H1 (cell line): ENCODE measurements around the gene SCYGR4. TPM values are rescaled to one million over a fixed set of nuclear protein-coding genes. Genes with fewer than 3 reads are reported as not detected.

ENCODE experiments used
- CTCF ChIA-PET: fragments of 300-600 bp; sonication (Branson Sonifier 250); formaldehyde crosslinking; loops from one replicate; lab custom pipeline; 2021; ENCODE audit not compliant: partially characterized antibody; lab: Charles Lee
- POLR2A ChIA-PET: fragments of 300-600 bp; sonication (Branson Sonifier 250); formaldehyde crosslinking; loops from one replicate; lab custom pipeline; 2021; ENCODE audit warnings: inconsistent platforms; ENCODE audit not compliant: partially characterized antibody; lab: Charles Lee
- DNase-seq, 2 experiments: peaks; one replicate each; pipeline versions ENCODE4 v3.0.0 to v3.0.0-alpha.2; 2010 to 2022; ENCODE audit warnings: low spot score in 2 of 2, low read depth in 1 of 2, mixed read lengths in 1 of 2
- FAIRE-seq: peaks from 2 replicates; lab custom pipeline; 2011; peaks lifted over from hg19 to GRCh38; lab: Jason Lieb, UNC
- H2AFZ ChIP-seq: 2 replicates; pipeline ENCODE4 v1.8.1; 2012; ENCODE audit warnings: low read length, inconsistent platforms
- H2AK5ac ChIP-seq: 2 replicates; pipeline ENCODE4 v1.6.1; 2013; ENCODE audit warnings: low read depth, low read length
- H2BK120ac ChIP-seq: replicated peaks from 2 replicates; pipeline ENCODE3; 2013; ENCODE audit warnings: low read depth, low read length, inconsistent platforms
- H2BK12ac ChIP-seq: 2 replicates; pipeline ENCODE4 v1.6.1; 2013; ENCODE audit warnings: low read depth, low read length
- H2BK15ac ChIP-seq: 2 replicates; pipeline ENCODE4 v1.6.1; 2013; ENCODE audit warnings: low read length
- H2BK20ac ChIP-seq: 2 replicates; pipeline ENCODE4 v1.6.1; 2013; ENCODE audit warnings: low read length
- H2BK5ac ChIP-seq: 2 replicates; pipeline ENCODE4 v1.6.1; 2013; ENCODE audit warnings: low read depth, low read length
- H3K14ac ChIP-seq: 2 replicates; pipeline ENCODE4 v1.6.1; 2013; ENCODE audit warnings: inconsistent platforms; ENCODE audit not compliant: insufficient read length
- H3K18ac ChIP-seq: 2 replicates; pipeline ENCODE4 v1.6.1; 2013; ENCODE audit warnings: low read length; ENCODE audit errors: extremely low read depth
- H3K23ac ChIP-seq: 2 replicates; pipeline ENCODE4 v1.6.1; 2013; ENCODE audit warnings: inconsistent platforms; ENCODE audit not compliant: insufficient read length
- H3K23me2 ChIP-seq: 2 replicates; pipeline ENCODE4 v1.6.1; 2013; ENCODE audit warnings: low read depth, low read length
- H3K27ac ChIP-seq: 2 replicates; pipeline ENCODE4 v1.6.1; 2011; ENCODE audit warnings: low read depth, low read length, inconsistent platforms
- H3K27me3 ChIP-seq, 4 experiments: replicated peaks in 1 of 4; 1 replicate in 1 of 4; 2 replicates in 3 of 4; pipeline versions ENCODE4 v1.6.1 to v1.8.1; 2011 to 2013; ENCODE audit warnings: low read length in 3 of 4, mild to moderate bottlenecking in 3 of 4, inconsistent platforms in 2 of 4, mixed read lengths in 2 of 4, moderate library complexity in 1 of 4; ENCODE audit not compliant: control insufficient read depth in 3 of 4, insufficient read depth in 3 of 4; ENCODE audit errors: extremely low read depth in 1 of 4
- H3K36me3 ChIP-seq, 4 experiments: 2 replicates each; pipeline versions ENCODE4 v1.6.1 to v1.8.1; 2011 to 2013; ENCODE audit warnings: mild to moderate bottlenecking in 4 of 4, low read length in 3 of 4, moderate library complexity in 2 of 4, control low read depth in 1 of 4, inconsistent platforms in 1 of 4; ENCODE audit not compliant: insufficient read depth in 4 of 4, control insufficient read depth in 2 of 4
- H3K4ac ChIP-seq: replicated peaks from 2 replicates; pipeline ENCODE3; 2013; ENCODE audit warnings: low read length, low read depth, mixed read lengths, inconsistent platforms; ENCODE audit not compliant: insufficient read length
- H3K4me1 ChIP-seq, 4 experiments: replicated peaks in 1 of 4; 1 replicate in 1 of 4; 2 replicates in 3 of 4; pipeline versions ENCODE4 v1.6.1 to v1.8.1; 2011 to 2013; ENCODE audit warnings: low read length in 3 of 4, inconsistent platforms in 2 of 4, mixed read lengths in 1 of 4; ENCODE audit not compliant: insufficient read depth in 4 of 4, control insufficient read depth in 3 of 4
- H3K4me2 ChIP-seq, 2 experiments: 2 replicates each; pipeline versions ENCODE4 v1.6.1 to v1.8.1; 2011 to 2013; ENCODE audit warnings: low read depth in 2 of 2, low read length in 2 of 2, control low read depth in 1 of 2, inconsistent platforms in 1 of 2, mild to moderate bottlenecking in 1 of 2; ENCODE audit not compliant: insufficient read depth in 1 of 2
- H3K4me3 ChIP-seq, 4 experiments: fragments of 200-600, 300-600 bp in 1 of 4; sonication (generic), shearing (Covaris generic), sonication (Bioruptor Twin) in 1 of 4; 2 replicates each; pipeline versions ENCODE4 v1.5.1 to v1.8.1; 2011 to 2016; ENCODE audit warnings: low read length in 4 of 4, low read depth in 3 of 4, control low read depth in 2 of 4, inconsistent platforms in 2 of 4, mild to moderate bottlenecking in 2 of 4, mixed read lengths in 1 of 4, moderate library complexity in 1 of 4; ENCODE audit not compliant: insufficient read depth in 2 of 4; ENCODE audit errors: extremely low read depth in 1 of 4
- H3K56ac ChIP-seq: replicated peaks from 2 replicates; pipeline ENCODE3; 2013; ENCODE audit warnings: low read depth, mild to moderate bottlenecking, mixed read lengths, low read length, inconsistent platforms; ENCODE audit not compliant: insufficient read length
- H3K79me1 ChIP-seq: 2 replicates; pipeline ENCODE4 v1.6.1; 2013; ENCODE audit warnings: low read depth, low read length, control low read depth
- H3K79me2 ChIP-seq, 2 experiments: 2 replicates each; pipeline versions ENCODE4 v1.6.1 to v1.8.1; 2012 to 2013; ENCODE audit warnings: low read length in 2 of 2, mild to moderate bottlenecking in 2 of 2, inconsistent platforms in 1 of 2; ENCODE audit not compliant: insufficient read depth in 2 of 2, control insufficient read depth in 1 of 2
- H3K9ac ChIP-seq, 4 experiments: replicated peaks in 1 of 4; 1 replicate in 1 of 4; 2 replicates in 3 of 4; pipeline versions ENCODE4 v1.6.1 to v1.8.1; 2011 to 2013; ENCODE audit warnings: low read depth in 3 of 4, low read length in 3 of 4, control low read depth in 2 of 4, mild to moderate bottlenecking in 2 of 4, moderate library complexity in 2 of 4, inconsistent platforms in 1 of 4; ENCODE audit errors: extremely low read depth in 1 of 4
- H3K9me3 ChIP-seq, 2 experiments: 2 replicates each; pipeline versions ENCODE4 v1.6.1 to v1.8.1; 2012 to 2013; ENCODE audit warnings: mild to moderate bottlenecking in 2 of 2, moderate library complexity in 2 of 2, control low read depth in 1 of 2, inconsistent platforms in 1 of 2, low read depth in 1 of 2, low read length in 1 of 2, mixed read lengths in 1 of 2; ENCODE audit not compliant: insufficient read depth in 2 of 2
- H4K20me1 ChIP-seq, 2 experiments: replicated peaks in 1 of 2; 2 replicates each; pipeline versions ENCODE3 to v1.8.1; 2011 to 2013; ENCODE audit warnings: inconsistent platforms in 2 of 2, low read length in 2 of 2, mild to moderate bottlenecking in 1 of 2; ENCODE audit not compliant: insufficient read depth in 2 of 2, control insufficient read depth in 1 of 2
- H4K5ac ChIP-seq: 2 replicates; pipeline ENCODE4 v1.6.1; 2013; ENCODE audit warnings: low read length, low read depth, mixed read lengths, inconsistent platforms; ENCODE audit not compliant: insufficient read length
- H4K8ac ChIP-seq: 2 replicates; pipeline ENCODE4 v1.8.0; 2013; ENCODE audit warnings: mild to moderate bottlenecking, moderate library complexity, low read length, inconsistent platforms; ENCODE audit not compliant: insufficient read depth; ENCODE audit errors: extremely low read depth
- H4K91ac ChIP-seq: replicated peaks from 2 replicates; pipeline ENCODE3; 2013; ENCODE audit warnings: low read length, mixed read lengths, inconsistent platforms; ENCODE audit not compliant: insufficient read length
- ASH2L ChIP-seq: fragments of 200-600, 300-600 bp; sonication (generic); IDR thresholded peaks from one replicate; pipeline ENCODE4 v1.7.1; 2017; ENCODE audit warnings: low read length
- BACH1 ChIP-seq: IDR thresholded peaks from 2 replicates; pipeline ENCODE4 v1.6.1; 2012; ENCODE audit warnings: low read length, improper control_type of control experiment
- CBX8 ChIP-seq: fragments of 300-800, 300-1000 bp; sonication (generic); IDR thresholded peaks from 2 replicates; pipeline ENCODE4 v1.7.1; 2016; ENCODE audit warnings: low read depth, low read length, borderline replicate concordance
- CREB1 ChIP-seq: IDR thresholded peaks from 2 replicates; pipeline ENCODE4 v1.6.1; 2012; ENCODE audit warnings: inconsistent platforms
- EP300 ChIP-seq, 2 experiments: IDR thresholded peaks; 1 replicate in 1 of 2; 2 replicates in 1 of 2; pipeline ENCODE4 v1.6.1; 2011 to 2012; ENCODE audit warnings: low read depth in 2 of 2, low read length in 2 of 2, mild to moderate bottlenecking in 2 of 2, borderline replicate concordance in 1 of 2, inconsistent platforms in 1 of 2, moderate library complexity in 1 of 2
- HDAC2 ChIP-seq, 2 experiments: fragments of 300-600 bp in 1 of 2; sonication (generic) in 1 of 2; IDR thresholded peaks; 2 replicates each; pipeline ENCODE4 v1.6.1; 2011 to 2012; ENCODE audit warnings: low read depth in 2 of 2, low read length in 2 of 2, mild to moderate bottlenecking in 2 of 2, moderate library complexity in 2 of 2, borderline replicate concordance in 1 of 2, inconsistent platforms in 1 of 2
- RXRA ChIP-seq: IDR thresholded peaks from 2 replicates; pipeline ENCODE4 v1.6.1; 2011; ENCODE audit warnings: low read depth, mild to moderate bottlenecking, low read length, moderate library complexity; ENCODE audit not compliant: insufficient read depth
- SIN3A ChIP-seq, 2 experiments: IDR thresholded peaks in 1 of 2; conservative IDR thresholded peaks in 1 of 2; 2 replicates each; pipeline ENCODE4 v1.6.1; 2011 to 2012; ENCODE audit warnings: low read length in 2 of 2, improper control_type of control experiment in 1 of 2, low read depth in 1 of 2, mild to moderate bottlenecking in 1 of 2
- SIRT6 ChIP-seq: IDR thresholded peaks from one replicate; pipeline ENCODE4 v1.7.1; 2012; ENCODE audit warnings: low read length, inconsistent platforms
- SIX5 ChIP-seq: IDR thresholded peaks from 2 replicates; pipeline ENCODE4 v1.6.1; 2011; ENCODE audit warnings: mild to moderate bottlenecking, low read depth, low read length
- SP4 ChIP-seq: IDR thresholded peaks from 2 replicates; pipeline ENCODE4 v1.6.1; 2012; ENCODE audit warnings: low read length, inconsistent platforms
- SRF ChIP-seq: IDR thresholded peaks from 2 replicates; pipeline ENCODE4 v1.6.1; 2011; ENCODE audit warnings: mild to moderate bottlenecking, low read depth, low read length, moderate library complexity
- WGBS, 2 experiments: shearing (Covaris generic) in 1 of 2; methylation state at CpG; one replicate each; pipeline versions ENCODE4 v1.1.6 to v1.1.7; 2013 to 2015; ENCODE audit warnings: low lambda C conversion rate in 2 of 2, mixed read lengths in 2 of 2, inconsistent platforms in 1 of 2, low coverage in 1 of 2, missing lambda C conversion rate in 1 of 2; ENCODE audit not compliant: insufficient replicate concordance in 2 of 2, insufficient coverage in 1 of 2, insufficient read length in 1 of 2; ENCODE audit errors: extremely low coverage in 1 of 2, missing lambda C conversion rate in 1 of 2; 5-methylcytosine and 5-hydroxymethylcytosine counted together
- polyA plus RNA-seq, 7 experiments: library from polyadenylated mRNA; depleted of rRNA in 3 of 7; stranded (reverse) in 5 of 7; unstranded in 2 of 7; fragments of >200 nt in 5 of 7; fragments of 200-250 nt in 2 of 7; gene quantifications; 1 replicate in 5 of 7; 2 replicates in 1 of 7; 4 replicates in 1 of 7; pipeline versions ENCODE4 v1.2.1 to v1.2.3, GENCODE V29; 2011 to 2013; ENCODE audit warnings: missing spikeins in 2 of 7, mixed read lengths in 2 of 7
- total RNA-seq: library from RNA; stranded (reverse); fragmentation: NEBNext Ultra II Directional; extraction: Animal tissue kit (Norgen Biotek cat#: 25700); gene quantifications from 2 replicates; pipeline ENCODE4 v1.2.1, GENCODE V29; 2021
- TF ChIP-seq, protein P1 (sequence below): IDR thresholded peaks from 2 replicates; pipeline ENCODE4 v1.6.1; 2011; ENCODE audit warnings: low read depth, mild to moderate bottlenecking, low read length; ENCODE audit not compliant: insufficient read depth
- TF ChIP-seq, protein P2 (sequence below): IDR thresholded peaks from 2 replicates; pipeline ENCODE4 v1.6.1; 2012; ENCODE audit warnings: inconsistent platforms

Gene SCYGR4
- total and polyA plus RNA-seq, 2 of the 8 experiments (the other 6 are each of a cell fraction or from before 2014, with no cell fraction given) = not detected

DNA sequence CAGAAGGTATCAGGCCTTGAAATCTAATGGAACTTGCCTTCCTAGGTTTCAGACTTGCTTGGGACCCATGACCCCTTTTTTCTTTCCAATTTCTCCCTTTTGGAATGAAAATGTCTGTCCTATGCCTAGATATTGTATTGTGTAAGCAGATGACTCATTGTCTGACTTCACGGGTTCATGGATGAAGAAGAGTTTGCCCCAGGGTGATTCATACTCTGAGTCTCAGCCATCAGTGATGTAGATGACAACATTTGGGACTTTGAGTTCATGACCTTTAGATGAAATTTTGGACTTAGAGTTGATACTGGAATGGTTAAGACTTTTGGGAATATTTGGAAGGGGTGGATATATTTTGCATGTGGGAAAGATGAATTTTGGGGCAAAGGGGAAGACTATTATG lies 38.2 kb downstream of the SCYGR4 start:
- Histone ChIP-seq H3K27ac (no peak overlapping the region), H3K23me2 (no peaks in the 10 kb centered on the region), H3K56ac (no peak overlapping the region), H2BK15ac (no peak overlapping the region), H3K4me2 (no peak overlapping the region), H3K23ac (no peak overlapping the region), H2BK5ac (no peak overlapping the region), H3K18ac (no peak overlapping the region), H3K79me1 (no peaks in the 10 kb centered on the region), H2AFZ (no peak overlapping the region), H2AK5ac (no peak overlapping the region), H3K4me1 (no peaks in the 10 kb centered on the region), H4K5ac (no peak overlapping the region), H2BK20ac (no peak overlapping the region), H3K36me3 (no peaks in the 10 kb centered on the region), H3K9ac (no peak overlapping the region), H3K79me2 (no peaks in the 10 kb centered on the region), H3K9me3 (no peaks in the 10 kb centered on the region), H3K14ac (no peak overlapping the region), H3K4me3 (no peak overlapping the region), H3K4ac (no peak overlapping the region), H2BK12ac (no peak overlapping the region), H4K20me1 (no peaks in the 10 kb centered on the region), H2BK120ac (no peak overlapping the region), H4K91ac (no peak overlapping the region), H4K8ac (no peak overlapping the region), H3K27me3 (no peaks in the 10 kb centered on the region)
- 100% methylated on average over 1 of the region's 1 CpG; no CpG with 5 or more reads in 1 of the 2 experiments for WGBS, 2 experiments
- FAIRE-seq = no peak
- ChIA-PET POLR2A (no interaction called here), CTCF (interaction anchor here (1.8 to 2.0 kb wide), 2 partner anchors 111 kb away, joined by 6 to 9 read pairs; no protein-coding TSS in a partner anchor)
- no peak for DNase-seq
- TF ChIP-seq, protein P1, sequence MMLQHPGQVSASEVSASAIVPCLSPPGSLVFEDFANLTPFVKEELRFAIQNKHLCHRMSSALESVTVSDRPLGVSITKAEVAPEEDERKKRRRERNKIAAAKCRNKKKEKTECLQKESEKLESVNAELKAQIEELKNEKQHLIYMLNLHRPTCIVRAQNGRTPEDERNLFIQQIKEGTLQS = no peak
- TF ChIP-seq SP4 (no peak), CREB1 (no peak), HDAC2 (IDR thresholded peaks at IDR 0.05; ENCODE audit: borderline replicate concordance in 1 of 2, low read depth in 2 of 2, low read length in 2 of 2) (no peak), ASH2L (no peak), SIRT6 (no peak), CBX8 (no peak), RXRA (no peak), EP300 (IDR thresholded peaks at IDR 0.05; ENCODE audit: borderline replicate concordance in 1 of 2, low read depth in 2 of 2, low read length in 2 of 2) (no peak), SIX5 (no peak), SRF (no peak), BACH1 (no peak), SIN3A (conservative IDR thresholded peaks at IDR 0.05 in 1 of 2, IDR thresholded peaks at IDR 0.05 in 1 of 2; ENCODE audit: low read depth in 1 of 2, low read length in 2 of 2) (no peak)
- TF ChIP-seq, protein P2, sequence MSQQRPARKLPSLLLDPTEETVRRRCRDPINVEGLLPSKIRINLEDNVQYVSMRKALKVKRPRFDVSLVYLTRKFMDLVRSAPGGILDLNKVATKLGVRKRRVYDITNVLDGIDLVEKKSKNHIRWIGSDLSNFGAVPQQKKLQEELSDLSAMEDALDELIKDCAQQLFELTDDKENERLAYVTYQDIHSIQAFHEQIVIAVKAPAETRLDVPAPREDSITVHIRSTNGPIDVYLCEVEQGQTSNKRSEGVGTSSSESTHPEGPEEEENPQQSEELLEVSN = no peak
